SKM-1 (cell line): Measurements from ENCODE around the gene CYP8B1.
A peak's percentile ranks its signal among the peaks of the same experiment; 100 is the strongest.
"Not testable (repeated sequence)": the region's sequence is repeated elsewhere in the genome, so short reads cannot be mapped to it uniquely, and the experiment has no call there.

ENCODE experiments used
- DNase-seq: peaks from one replicate; lab custom pipeline; 2025; ENCODE audit not compliant: unreplicated experiment; lab: John Stamatoyannopoulos, UW

Gene CYP8B1

DNA sequence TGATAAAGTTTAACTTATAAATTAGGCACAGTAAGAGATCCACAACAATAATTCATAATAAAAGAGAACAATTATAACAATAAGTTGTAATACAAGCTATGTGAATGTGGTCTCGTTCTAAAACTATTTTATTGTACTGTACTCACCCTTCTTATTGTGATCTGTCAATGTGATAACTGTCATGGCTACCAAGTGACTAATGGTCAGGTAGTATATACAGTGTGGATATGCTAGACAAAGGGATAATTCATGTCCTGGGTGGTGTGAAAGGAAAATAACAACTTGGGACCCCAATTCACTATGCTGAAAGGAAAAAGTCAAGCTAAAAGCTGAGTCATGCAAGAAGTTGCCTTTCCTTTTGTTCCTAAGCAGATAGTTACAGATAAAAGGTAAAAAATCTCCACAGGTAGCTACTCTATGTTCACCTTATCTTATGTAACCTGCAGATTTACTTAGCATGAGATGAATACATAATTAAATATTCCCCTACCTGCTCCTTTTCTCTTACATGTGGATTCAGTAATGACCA lies 10.7 kb upstream of the CYP8B1 start:
- DNase-seq = no peak

GRCh38 chr3:42884324-42884723 lies 8.6 kb upstream of the CYP8B1 start:
- no peak for DNase-seq

DNA sequence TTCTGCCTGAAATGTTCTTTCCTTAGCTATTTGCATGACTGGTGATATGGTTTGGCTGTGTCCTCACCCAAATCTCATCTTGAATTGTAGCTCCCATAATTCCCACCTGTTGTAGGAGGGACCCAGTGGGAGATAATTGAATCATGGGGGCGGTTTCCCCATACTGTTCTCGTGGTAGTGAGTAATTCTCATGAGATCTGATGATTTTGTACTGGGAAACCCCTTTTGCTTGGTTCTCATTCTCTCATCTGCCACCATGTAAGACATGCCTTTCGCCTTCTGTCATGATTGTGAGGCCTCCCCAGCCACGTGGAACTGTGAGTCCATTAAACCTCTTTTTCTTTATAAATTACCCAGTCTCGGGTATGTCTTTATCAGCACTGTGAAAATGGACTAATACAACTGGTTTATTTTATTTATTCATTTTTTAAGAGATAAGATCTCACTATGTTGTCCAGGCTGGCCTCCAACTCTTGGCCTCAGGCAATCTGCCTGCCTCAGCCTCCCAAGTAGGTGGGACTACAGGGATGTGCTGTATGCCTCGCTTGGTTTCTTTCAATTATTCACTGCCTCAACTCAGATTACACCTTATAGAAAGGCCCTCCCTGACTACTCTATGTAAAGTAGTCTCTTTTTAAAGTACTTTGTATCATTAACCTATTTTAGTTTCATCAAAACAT lies 7.7 kb upstream of the CYP8B1 start:
- DNase-seq = not testable (repeated sequence)

GRCh38 chr3:42880601-42881451 lies 5.1 kb upstream of the CYP8B1 start:
- DNase-seq = peak; percentile 77

DNA sequence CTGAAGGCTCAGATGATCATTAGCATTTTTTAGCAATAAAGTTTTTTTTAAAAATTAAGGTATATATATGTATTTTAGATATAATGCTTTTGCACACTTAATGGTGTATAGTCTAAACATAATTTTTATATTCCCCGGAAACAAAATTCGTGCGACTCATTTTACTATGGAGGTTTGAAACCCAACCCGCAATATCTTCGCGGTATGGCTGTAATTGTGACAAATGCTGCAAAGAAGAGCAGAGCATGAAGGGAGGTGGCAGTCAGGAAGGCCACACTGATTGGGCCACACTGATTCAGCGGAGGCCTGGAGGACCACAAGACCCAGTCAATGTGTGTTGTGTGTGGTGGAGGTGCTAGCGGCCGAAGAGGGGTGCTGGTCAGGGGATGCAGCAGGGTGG lies 4.5 kb upstream of the CYP8B1 start:
- DNase-seq = no peak

DNA sequence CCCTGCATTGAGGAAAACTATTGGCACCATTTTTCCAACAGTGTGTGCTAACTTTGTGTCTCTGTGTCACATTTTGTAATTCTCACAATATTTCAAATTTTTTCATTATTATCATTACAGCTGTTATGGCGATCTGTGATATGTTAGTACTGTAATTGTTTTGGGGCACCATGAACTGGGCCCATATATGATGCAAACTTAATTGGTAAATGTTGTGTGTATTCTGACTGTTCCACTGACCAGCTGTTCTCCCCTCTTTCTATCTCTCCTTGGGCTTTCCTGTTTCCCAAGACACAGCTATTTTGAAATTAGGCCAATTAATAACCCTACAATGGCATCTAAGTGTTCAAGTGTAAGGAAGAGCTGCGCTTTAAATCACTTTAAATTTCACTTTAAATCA lies 2.2 kb upstream of the CYP8B1 start:
- no peak for DNase-seq

DNA sequence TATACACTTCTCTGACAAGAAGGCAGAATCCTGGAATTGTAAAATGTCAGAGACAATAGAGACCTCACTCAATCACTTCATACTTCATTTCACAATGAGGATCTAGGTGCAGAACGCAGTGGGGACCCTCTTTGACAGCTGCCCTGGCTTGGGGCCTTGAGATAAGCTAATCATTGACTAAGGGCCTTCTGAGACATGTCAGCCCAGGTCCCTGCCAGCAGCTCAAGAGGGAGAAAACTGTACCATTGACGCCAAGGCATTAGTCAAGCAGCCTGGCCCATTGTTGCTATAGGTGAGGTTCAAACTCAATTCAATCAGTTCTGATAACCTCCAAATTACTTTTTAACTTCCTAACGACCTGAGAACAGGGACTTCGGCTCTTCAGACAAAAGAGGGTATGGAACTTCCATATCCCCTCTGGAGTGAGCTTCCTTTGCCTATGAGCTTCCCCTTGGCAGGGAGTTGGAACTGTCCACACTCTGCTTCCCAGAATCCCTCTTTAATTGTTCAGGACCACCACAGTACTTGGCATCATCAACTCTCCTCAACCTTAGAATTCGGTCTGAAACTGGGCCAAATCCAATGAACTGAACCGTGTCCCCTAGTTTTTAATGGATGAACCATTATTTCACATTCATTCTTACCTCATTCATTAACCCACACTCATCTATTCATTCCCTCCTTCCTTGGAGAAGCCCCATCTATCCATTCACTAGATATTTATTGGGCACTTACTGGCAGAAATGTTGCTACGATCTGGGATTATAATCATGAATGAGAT lies 1.5 kb upstream of the CYP8B1 start:
- no peak for DNase-seq

GRCh38 chr3:42876401-42876800 lies 722 bp upstream of the CYP8B1 start:
- no peak for DNase-seq

- DNase-seq = no peak
Observed at GRCh38 chr3:42874749-42875148, 930 bp downstream of the CYP8B1 start.

- DNase-seq = no peak
Observed at GRCh38 chr3:42873221-42873982, 2.3 kb downstream of the CYP8B1 start.

- no peak for DNase-seq
Observed at GRCh38 chr3:42872718-42873117, 3.0 kb downstream of the CYP8B1 start.

DNA sequence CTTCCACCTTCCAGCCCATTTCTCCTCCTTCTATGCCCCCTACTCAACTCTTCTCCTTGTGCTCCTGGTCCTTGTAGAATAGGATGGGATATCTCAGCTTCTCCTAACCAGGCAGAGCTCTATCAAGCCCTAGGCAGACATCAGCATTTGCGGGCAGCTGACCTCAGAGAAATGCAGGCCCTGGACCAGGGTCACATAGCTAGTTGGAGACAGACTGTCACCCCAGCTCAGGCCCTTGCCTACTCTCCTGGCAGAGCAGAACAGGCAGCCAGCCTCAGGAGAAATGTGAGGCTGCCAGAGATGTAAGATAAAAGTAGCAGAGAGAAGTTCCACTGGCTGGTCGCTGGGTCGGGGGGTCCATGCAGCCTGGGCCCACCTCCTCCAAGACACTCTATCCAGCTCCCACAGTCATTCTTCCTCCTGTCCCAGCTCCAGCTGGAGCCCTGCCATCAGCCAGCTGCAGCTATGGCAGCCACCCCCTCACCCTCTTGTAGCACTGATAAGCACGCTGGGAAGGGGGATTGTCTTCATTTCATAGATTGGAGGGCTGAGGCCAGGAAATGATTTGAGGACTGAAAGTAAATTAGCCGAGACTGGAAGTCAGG lies 4.0 kb downstream of the CYP8B1 start:
- DNase-seq = no peak

- DNase-seq = no peak
Observed at GRCh38 chr3:42868841-42869240, 6.8 kb downstream of the CYP8B1 start.

- no peak for DNase-seq
Observed at GRCh38 chr3:42867138-42867537, 8.5 kb downstream of the CYP8B1 start.

- DNase-seq = no peak
Observed at GRCh38 chr3:42865256-42865655, 10.4 kb downstream of the CYP8B1 start.

DNA sequence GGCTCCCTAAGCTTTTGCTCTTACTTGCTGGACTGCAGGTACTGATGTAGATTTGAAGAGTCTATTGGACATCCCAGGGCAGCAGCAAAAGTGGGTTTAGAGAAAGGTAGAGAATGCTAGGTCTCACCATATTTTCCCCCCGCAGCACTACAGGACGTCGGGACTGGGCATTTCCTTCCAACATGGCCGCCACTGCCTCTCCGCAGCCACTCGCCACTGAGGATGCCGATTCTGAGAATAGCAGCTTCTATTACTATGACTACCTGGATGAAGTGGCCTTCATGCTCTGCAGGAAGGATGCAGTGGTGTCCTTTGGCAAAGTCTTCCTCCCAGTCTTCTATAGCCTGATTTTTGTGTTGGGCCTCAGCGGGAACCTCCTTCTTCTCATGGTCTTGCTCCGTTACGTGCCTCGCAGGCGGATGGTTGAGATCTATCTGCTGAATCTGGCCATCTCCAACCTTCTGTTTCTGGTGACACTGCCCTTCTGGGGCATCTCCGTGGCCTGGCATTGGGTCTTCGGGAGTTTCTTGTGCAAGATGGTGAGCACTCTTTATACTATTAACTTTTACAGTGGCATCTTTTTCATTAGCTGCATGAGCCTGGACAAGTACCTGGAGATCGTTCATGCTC lies 11.2 kb downstream of the CYP8B1 start:
- DNase-seq = no peak

DNA sequence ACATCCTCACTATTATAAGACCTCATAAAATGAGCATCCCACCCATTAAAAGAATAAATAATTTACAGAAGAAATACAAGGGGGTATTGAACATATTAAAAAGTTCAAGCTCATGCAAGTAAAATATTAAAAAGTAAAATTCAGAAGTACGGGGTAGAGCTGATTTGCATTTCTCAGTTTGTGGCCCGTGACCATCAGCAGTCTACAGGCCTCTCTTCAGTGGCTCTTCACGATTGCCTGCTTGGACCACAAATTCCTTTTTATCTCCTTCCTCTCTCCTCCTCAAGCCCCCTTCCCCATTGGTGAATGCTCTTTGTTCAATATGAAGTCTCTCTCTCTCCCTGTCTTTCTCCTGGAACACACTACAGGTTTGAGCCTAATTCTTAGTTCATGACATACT lies 19.1 kb downstream of the CYP8B1 start:
- no peak for DNase-seq

GRCh38 chr3:42855547-42856380 lies 19.9 kb downstream of the CYP8B1 start:
- DNase-seq = no peak

DNA sequence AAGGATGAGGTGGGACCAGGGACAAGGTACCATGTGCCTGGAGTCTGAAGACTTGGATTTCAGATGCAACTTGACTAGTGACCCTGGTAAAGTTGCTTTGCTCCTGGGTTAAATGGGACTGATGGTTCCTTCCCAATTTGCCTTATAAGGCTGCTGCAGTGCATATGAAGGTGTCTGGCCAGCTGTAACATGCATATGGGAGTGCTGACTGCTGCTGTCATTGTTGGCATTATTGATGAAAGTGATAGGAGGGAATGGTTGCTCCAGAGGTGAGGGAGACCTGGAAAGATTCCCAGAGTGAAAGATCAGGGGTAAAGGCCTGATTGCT lies 20.5 kb downstream of the CYP8B1 start:
- DNase-seq = no peak
